ENCODE results near the gene SEMA6D. TPM values are rescaled to one million over a fixed set of nuclear protein-coding genes. Genes with fewer than 3 reads are reported as not detected.

Gene SEMA6D
- total and polyA plus RNA-seq, 2 experiments from 2014 or later: 18.9 to 34.1 TPM

DNA sequence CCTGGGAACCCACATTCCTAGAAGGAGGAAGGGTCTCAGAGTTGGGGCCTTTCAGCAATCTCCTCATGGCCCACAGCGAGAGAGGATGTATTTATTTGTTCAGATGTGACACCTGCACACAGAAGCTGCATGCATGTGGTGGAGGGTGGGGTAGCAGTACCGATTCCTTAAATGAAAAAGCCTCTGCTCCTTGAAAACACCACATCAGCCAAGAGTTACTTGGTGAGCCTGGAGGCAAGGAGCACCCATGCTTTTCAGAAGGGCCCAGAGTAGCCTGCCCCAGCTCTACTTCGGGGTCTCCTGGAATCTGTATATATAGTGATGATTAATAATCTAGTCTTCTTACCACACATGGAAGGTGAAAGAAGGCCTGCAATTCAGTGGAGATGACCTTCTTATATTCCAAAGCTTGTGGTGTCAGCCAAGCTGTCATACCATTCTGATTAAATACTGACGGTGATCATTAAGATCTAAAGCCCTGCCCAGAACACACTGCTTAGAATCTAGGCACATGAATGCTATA, 33.5 kb downstream of the SEMA6D start:
- H3K4me1 ChIP-seq (ENCODE audit: insufficient read depth): no peaks in the 10 kb centered on the region
- no peaks in the 10 kb centered on the region for H4K20me1 ChIP-seq (ENCODE audit: insufficient read depth, poor library complexity, severe bottlenecking)
- H3K9me2 ChIP-seq (replicated peaks; ENCODE audit: insufficient read depth): no peaks in the 10 kb centered on the region
- peaks cover 18% of the 10 kb centered on the region for H3K9me3 ChIP-seq (ENCODE audit: low read depth)
- DNase-seq (ENCODE audit: low spot score): no peak
- H3K4me2 ChIP-seq: no peak overlapping the region
- TF ChIP-seq, protein P1, sequence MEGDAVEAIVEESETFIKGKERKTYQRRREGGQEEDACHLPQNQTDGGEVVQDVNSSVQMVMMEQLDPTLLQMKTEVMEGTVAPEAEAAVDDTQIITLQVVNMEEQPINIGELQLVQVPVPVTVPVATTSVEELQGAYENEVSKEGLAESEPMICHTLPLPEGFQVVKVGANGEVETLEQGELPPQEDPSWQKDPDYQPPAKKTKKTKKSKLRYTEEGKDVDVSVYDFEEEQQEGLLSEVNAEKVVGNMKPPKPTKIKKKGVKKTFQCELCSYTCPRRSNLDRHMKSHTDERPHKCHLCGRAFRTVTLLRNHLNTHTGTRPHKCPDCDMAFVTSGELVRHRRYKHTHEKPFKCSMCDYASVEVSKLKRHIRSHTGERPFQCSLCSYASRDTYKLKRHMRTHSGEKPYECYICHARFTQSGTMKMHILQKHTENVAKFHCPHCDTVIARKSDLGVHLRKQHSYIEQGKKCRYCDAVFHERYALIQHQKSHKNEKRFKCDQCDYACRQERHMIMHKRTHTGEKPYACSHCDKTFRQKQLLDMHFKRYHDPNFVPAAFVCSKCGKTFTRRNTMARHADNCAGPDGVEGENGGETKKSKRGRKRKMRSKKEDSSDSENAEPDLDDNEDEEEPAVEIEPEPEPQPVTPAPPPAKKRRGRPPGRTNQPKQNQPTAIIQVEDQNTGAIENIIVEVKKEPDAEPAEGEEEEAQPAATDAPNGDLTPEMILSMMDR (IDR thresholded peaks at IDR 0.05; ENCODE audit: poor library complexity): no peak
- TF ChIP-seq EZH2phosphoT487 (IDR thresholded peaks at IDR 0.05; ENCODE audit: low read depth, severe bottlenecking, unreplicated experiment) (no peak), EZH2 (IDR thresholded peaks at IDR 0.05; ENCODE audit: borderline replicate concordance) (no peak)
- no peak overlapping the region for H3K27ac ChIP-seq
- H3K36me3 ChIP-seq (replicated peaks; ENCODE audit: insufficient read depth, low read depth): no peaks in the 10 kb centered on the region
- no peaks in the 10 kb centered on the region for H3K27me3 ChIP-seq
- peaks cover 30% of the 10 kb centered on the region for H3K79me2 ChIP-seq
- no peak overlapping the region for H2AFZ ChIP-seq
- H3K4me3 ChIP-seq: no peak overlapping the region
- WGBS (ENCODE audit: low lambda C conversion rate, missing lambda C conversion rate): 94% methylated on average over 4 of the region's 4 CpGs

DNA sequence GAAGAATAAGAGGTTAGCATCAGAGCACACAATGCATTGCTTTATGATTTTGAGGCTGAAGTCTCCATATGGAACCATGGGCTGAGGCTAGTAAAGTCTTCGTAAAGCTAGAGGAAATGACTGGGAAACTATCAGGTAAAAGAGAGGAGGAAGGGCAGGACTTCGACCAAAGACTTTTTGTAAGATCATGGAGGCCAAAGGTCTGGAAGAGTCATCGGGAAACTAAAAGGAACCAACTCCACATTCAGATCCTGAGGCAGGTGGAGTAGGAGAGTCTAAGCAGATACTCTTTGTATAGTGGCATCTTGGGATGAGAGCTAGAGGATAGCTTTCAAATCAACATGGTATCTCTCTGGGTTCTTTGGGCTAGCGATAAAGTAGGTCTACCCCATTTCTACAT, 36.3 kb downstream of the SEMA6D start:
- no peak for DNase-seq (ENCODE audit: low spot score)
- no peak overlapping the region for H3K27ac ChIP-seq
- H3K9me2 ChIP-seq (replicated peaks; ENCODE audit: insufficient read depth): no peaks in the 10 kb centered on the region
- H3K79me2 ChIP-seq: peaks cover 17% of the 10 kb centered on the region
- no peaks in the 10 kb centered on the region for H3K36me3 ChIP-seq (replicated peaks; ENCODE audit: insufficient read depth, low read depth)
- no peak overlapping the region for H2AFZ ChIP-seq
- H4K20me1 ChIP-seq (ENCODE audit: insufficient read depth, poor library complexity, severe bottlenecking): no peaks in the 10 kb centered on the region
- H3K4me3 ChIP-seq: no peak overlapping the region
- H3K9me3 ChIP-seq (ENCODE audit: low read depth): peaks cover 18% of the 10 kb centered on the region
- no peaks in the 10 kb centered on the region for H3K27me3 ChIP-seq
- no peaks in the 10 kb centered on the region for H3K4me1 ChIP-seq (ENCODE audit: insufficient read depth)
- 95% methylated on average over 4 of the region's 4 CpGs for WGBS (ENCODE audit: low lambda C conversion rate, missing lambda C conversion rate)
- no peak for TF ChIP-seq EZH2 (IDR thresholded peaks at IDR 0.05; ENCODE audit: borderline replicate concordance)
- TF ChIP-seq, protein P1 (IDR thresholded peaks at IDR 0.05; ENCODE audit: poor library complexity): no peak
- H3K4me2 ChIP-seq: no peak overlapping the region

DNA sequence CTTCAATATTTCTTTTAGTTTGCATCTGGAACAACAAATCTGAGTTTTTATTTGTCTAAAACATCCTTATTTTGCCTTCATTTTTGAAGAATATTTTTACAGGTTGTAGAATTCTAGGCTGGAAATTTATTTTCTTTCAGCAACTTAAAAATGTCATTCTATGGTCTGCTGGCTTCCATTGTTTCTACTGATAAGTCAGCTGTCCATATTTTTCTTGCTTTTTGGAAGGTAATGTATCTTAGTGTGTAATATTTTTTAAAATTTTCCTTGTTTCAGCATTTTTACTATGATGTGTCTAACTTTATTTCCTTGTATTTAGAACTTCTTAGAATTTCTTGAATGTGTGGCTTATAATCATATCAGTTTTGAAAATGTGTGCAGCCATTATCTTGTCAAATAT, 37.0 kb downstream of the SEMA6D start:
- H3K9me3 ChIP-seq (ENCODE audit: low read depth): peaks cover 18% of the 10 kb centered on the region

More for the DNA sequence above, 37.0 kb downstream of the SEMA6D start:
- Histone ChIP-seq H3K36me3 (replicated peaks; ENCODE audit: insufficient read depth, low read depth) (no peaks in the 10 kb centered on the region), H2AFZ (no peak overlapping the region), H3K9me2 (replicated peaks; ENCODE audit: insufficient read depth) (no peaks in the 10 kb centered on the region), H4K20me1 (ENCODE audit: insufficient read depth, poor library complexity, severe bottlenecking) (no peaks in the 10 kb centered on the region), H3K27me3 (no peaks in the 10 kb centered on the region), H3K4me3 (no peak overlapping the region), H3K4me2 (no peak overlapping the region), H3K79me2 (peaks cover 20% of the 10 kb centered on the region), H3K4me1 (ENCODE audit: insufficient read depth) (no peaks in the 10 kb centered on the region), H3K27ac (no peak overlapping the region)
- TF ChIP-seq, protein P1 (IDR thresholded peaks at IDR 0.05; ENCODE audit: poor library complexity): no peak
- TF ChIP-seq EZH2 (IDR thresholded peaks at IDR 0.05; ENCODE audit: borderline replicate concordance) (no peak), EZH2phosphoT487 (IDR thresholded peaks at IDR 0.05; ENCODE audit: low read depth, severe bottlenecking, unreplicated experiment) (no peak)
- no peak for DNase-seq (ENCODE audit: low spot score)

Data from hepatocyte (in vitro differentiated cells).